B cell (primary cell): Measurements from ENCODE around the gene ALKBH6. TPM values are rescaled to one million over a fixed set of nuclear protein-coding genes. Genes with fewer than 3 reads are reported as not detected.

Source experiments
- ATAC-seq: fragments of 200-7000 bp; cut with Tn5 transposase; one replicate; pipeline ENCODE4 v1.10.0; 2021; ENCODE audit warnings: low read depth, mild to moderate bottlenecking, moderate number of reproducible peaks, moderate library complexity
- CTCF ChIA-PET: fragments of 350-600 bp; sonication (Branson Sonifier 250); formaldehyde crosslinking; loops from one replicate; lab custom pipeline; 2021; ENCODE audit warnings: antibody characterized with exemption, inconsistent platforms; lab: Charles Lee
- POLR2A ChIA-PET: fragments of 350-600 bp; sonication (Branson Sonifier 250); formaldehyde crosslinking; loops from one replicate; lab custom pipeline; 2021; ENCODE audit warnings: antibody characterized with exemption; lab: Charles Lee
- DNase-seq: peaks from one replicate; pipeline ENCODE4 v3.0.0; 2013
- H2AFZ ChIP-seq: 2 replicates; pipeline ENCODE4 v1.6.1; 2012; ENCODE audit warnings: mild to moderate bottlenecking, low read depth, low read length; ENCODE audit not compliant: insufficient read depth, poor library complexity, severe bottlenecking
- H3K27ac ChIP-seq, 2 donors: 1 replicate in 1 of 2; 2 replicates in 1 of 2; pipeline ENCODE4 v1.5.1; 2012 to 2013; ENCODE audit warnings: low read length in 2 of 2, mild to moderate bottlenecking in 2 of 2, moderate library complexity in 1 of 2
- H3K27me3 ChIP-seq, 4 experiments: fragments of 200-600 bp in 1 of 4; sonication (generic) in 1 of 4; replicated peaks in 1 of 4; 1 replicate in 2 of 4; 2 replicates in 2 of 4; pipeline versions ENCODE4 v1.6.1 to v1.7.0; 2013 to 2016; ENCODE audit warnings: low read length in 3 of 4, mild to moderate bottlenecking in 2 of 4, mixed read lengths in 1 of 4, moderate library complexity in 1 of 4; ENCODE audit not compliant: insufficient read depth in 4 of 4, control insufficient read depth in 3 of 4; ENCODE audit errors: control extremely low read depth in 1 of 4
- H3K36me3 ChIP-seq, 2 experiments: replicated peaks in 1 of 2; 1 replicate in 1 of 2; 2 replicates in 1 of 2; pipeline versions ENCODE4 v1.6.1 to v1.7.1; 2013; ENCODE audit warnings: low read length in 1 of 2; ENCODE audit not compliant: insufficient read depth in 2 of 2, control insufficient read depth in 1 of 2; ENCODE audit errors: control extremely low read depth in 1 of 2, extremely low read depth in 1 of 2
- H3K4me1 ChIP-seq, 2 donors: fragments of 200-600 bp in 1 of 2; sonication (generic) in 1 of 2; 1 replicate in 1 of 2; 2 replicates in 1 of 2; pipeline versions ENCODE4 v1.5.1 to v1.6.1; 2013 to 2017; ENCODE audit warnings: low read length in 2 of 2; ENCODE audit not compliant: control insufficient read depth in 2 of 2, insufficient read depth in 2 of 2
- H3K4me2 ChIP-seq: replicated peaks from 2 replicates; pipeline ENCODE3; 2012; ENCODE audit warnings: mild to moderate bottlenecking, low read depth, low read length; ENCODE audit not compliant: poor library complexity, severe bottlenecking
- H3K4me3 ChIP-seq, 5 experiments: fragments of 200-600 bp in 1 of 5; sonication (generic) in 1 of 5; 1 replicate in 3 of 5; 2 replicates in 2 of 5; pipeline versions ENCODE4 v1.5.1 to v1.7.0; 2011 to 2016; ENCODE audit warnings: low read length in 4 of 5, mild to moderate bottlenecking in 4 of 5, low read depth in 2 of 5, control low read depth in 1 of 5, moderate library complexity in 1 of 5; ENCODE audit not compliant: insufficient read depth in 1 of 5; ENCODE audit errors: control extremely low read depth in 1 of 5, extremely low read depth in 1 of 5
- H3K79me2 ChIP-seq: fragments of 200-600 bp; sonication (generic); one replicate; pipeline ENCODE4 v1.6.0; 2016; ENCODE audit warnings: low read length; ENCODE audit not compliant: control insufficient read depth, insufficient read depth
- H3K9ac ChIP-seq: fragments of 200-600 bp; sonication (generic); 2 replicates; pipeline ENCODE4 v1.6.1; 2017; ENCODE audit warnings: mild to moderate bottlenecking, low read length, moderate library complexity
- H3K9me3 ChIP-seq, 3 donors: one replicate each; pipeline versions ENCODE4 v1.6.1 to v1.7.1; 2013; ENCODE audit warnings: low read length in 2 of 3; ENCODE audit not compliant: control insufficient read depth in 2 of 3, insufficient read depth in 1 of 3; ENCODE audit errors: control extremely low read depth in 1 of 3
- H4K20me1 ChIP-seq: 2 replicates; pipeline ENCODE4 v1.6.0; 2012; ENCODE audit warnings: mild to moderate bottlenecking, low read length; ENCODE audit not compliant: insufficient read depth, control insufficient read depth, poor library complexity, severe bottlenecking
- H3K27ac Mint-ChIP-seq: one replicate; pipeline ENCODE4 v1.8.0; 2021; ENCODE audit warnings: mixed read lengths
- H3K27me3 Mint-ChIP-seq: one replicate; pipeline ENCODE4 v1.8.0; 2021; ENCODE audit warnings: mixed read lengths
- H3K4me1 Mint-ChIP-seq: one replicate; pipeline ENCODE4 v1.8.0; 2021; ENCODE audit warnings: mixed read lengths
- H3K4me3 Mint-ChIP-seq: one replicate; pipeline ENCODE4 v1.8.0; 2021; ENCODE audit warnings: mixed read lengths
- H3K9me3 Mint-ChIP-seq: one replicate; pipeline ENCODE4 v1.8.0; 2022; ENCODE audit warnings: mixed read lengths; ENCODE audit not compliant: insufficient read depth
- CTCF ChIP-seq: fragments of 200-600 bp; IDR thresholded peaks from one replicate; pipeline ENCODE4 v1.8.0; 2022; ENCODE audit warnings: antibody characterized with exemption, mild to moderate bottlenecking
- EZH2 ChIP-seq: IDR thresholded peaks from 2 replicates; pipeline ENCODE4 v1.6.1; 2012; ENCODE audit warnings: borderline replicate concordance, low read depth, mild to moderate bottlenecking, moderate library complexity, low read length; ENCODE audit not compliant: insufficient read depth, poor library complexity, severe bottlenecking
- WGBS: methylation state at CpG from one replicate; pipeline ENCODE4 v1.1.5; 2013; ENCODE audit warnings: missing lambda C conversion rate; ENCODE audit not compliant: insufficient coverage; 5-methylcytosine and 5-hydroxymethylcytosine counted together
- intact Hi-C: fragments of 100-400 bp; cut with micrococcal nuclease; formaldehyde crosslinking; loops from one replicate; pipeline ENCODE4 v1.10.0; 2022
- polyA plus RNA-seq: library from polyadenylated mRNA; depleted of rRNA; stranded (reverse); fragments of >200 nt; gene quantifications from 2 replicates; pipeline ENCODE4 v1.2.3, GENCODE V29; 2012
- total RNA-seq, 2 donors: library from RNA; stranded (reverse); fragments of 120-200 nt in 1 of 2; gene quantifications; 1 replicate in 1 of 2; 2 replicates in 1 of 2; pipeline versions ENCODE4 v1.2.3 to v1.2.4, GENCODE V29; 2013 to 2022

ALKBH6 gene
- total and polyA plus RNA-seq, 2 donors (not counting 1 experiment from before 2014, with no cell fraction given): 54.5 to 56.5 TPM

GRCh38 chr19:36054119-36054732, 40.2 kb upstream of the ALKBH6 start, which contains the start of gene THAP8:
THAP8 (minus strand) TSS chr19:36054285; CDS start chr19:36054217, 68 bp downstream.
- Histone ChIP-seq H3K4me2 (peak within 1 kb of the TSS; percentile 91), H3K9ac (peak within 1 kb of the TSS; percentile 80), H3K4me3 (peak within 1 kb of the TSS; percentile 63 to 90 (median 65)), H4K20me1 (no peaks in the 10 kb centered on the region), H3K9me3 (no peaks in the 10 kb centered on the region), H3K27ac (peak within 1 kb of the TSS; percentile 86 to 98), H3K36me3 (no peaks in the 10 kb centered on the region), H3K27me3 (no peaks in the 10 kb centered on the region), H2AFZ (peak within 1 kb of the TSS; percentile 95), H3K4me1 (peaks cover 9 to 18% of the 10 kb centered on the region in 2 donors), H3K79me2 (peaks cover 18% of the 10 kb centered on the region)
- Mint-ChIP-seq H3K27me3 (no peaks in the 10 kb centered on the region), H3K4me3 (peak within 1 kb of the TSS; percentile 98), H3K27ac (peak within 1 kb of the TSS; percentile 94), H3K9me3 (no peaks in the 10 kb centered on the region), H3K4me1 (peaks cover 18% of the 10 kb centered on the region)
- WGBS: under 1% methylated on average over 56 of the region's 56 CpGs
- intact Hi-C loops: loop anchor here (1.0 to 10.0 kb wide), 11 partner anchors 40 to 442 kb away; partner anchors contain the start of genes ALKBH6, HAUS5, LIN37 and SDHAF1
- peak; percentile 82 for ATAC-seq
- ChIA-PET CTCF (interaction anchor here (0.6 to 1.4 kb wide), 3 partner anchors 50 to 74 kb away, joined by 3 to 5 read pairs (median 4); partner anchors contain the start of gene POLR2I), POLR2A (interaction anchor here (0.5 to 3.1 kb wide), 6 partner anchors 20 to 342 kb away, joined by 3 to 22 read pairs (median 6); partner anchors contain the start of genes ALKBH6, CAPNS1, POLR2I and TBCB)
- peak; percentile 100 for DNase-seq
- TF ChIP-seq CTCF (peak; percentile 72), EZH2 (no peak)

- no peak overlapping the region for H2AFZ ChIP-seq
- POLR2A ChIA-PET: no interaction called here
- peaks cover 9 to 18% of the 10 kb centered on the region in 2 donors for H3K4me1 ChIP-seq
- no peaks in the 10 kb centered on the region for H3K36me3 ChIP-seq
- intact Hi-C loops: loop anchor here (5.0 to 10.0 kb wide), 2 partner anchors 123 to 169 kb away; no protein-coding TSS in a partner anchor
- H3K27ac ChIP-seq: no peak overlapping the region
- no peak overlapping the region for H3K9ac ChIP-seq
- no peak overlapping the region for H3K4me2 ChIP-seq
- H3K9me3 ChIP-seq: no peaks in the 10 kb centered on the region
- no peaks in the 10 kb centered on the region for H4K20me1 ChIP-seq
- TF ChIP-seq EZH2: no peak
- no peak for TF ChIP-seq CTCF
- WGBS: 100% methylated on average over 1 of the region's 4 CpGs
- no peaks in the 10 kb centered on the region for H3K9me3 Mint-ChIP-seq
- peaks cover under 1% of the 10 kb centered on the region for H3K79me2 ChIP-seq
- no peak overlapping the region for H3K4me3 ChIP-seq
- no peak for ATAC-seq
- CTCF ChIA-PET: interaction anchor here (1.2 kb wide), 1 partner anchor 93 kb away, joined by 3 read pairs; no protein-coding TSS in a partner anchor
- H3K4me1 Mint-ChIP-seq: peaks cover 18% of the 10 kb centered on the region
- no peaks in the 10 kb centered on the region for H3K27me3 Mint-ChIP-seq
- DNase-seq: no peak
- H3K27ac Mint-ChIP-seq: no peak overlapping the region
- H3K4me3 Mint-ChIP-seq: peak overlapping the region; percentile 40
- no peaks in the 10 kb centered on the region for H3K27me3 ChIP-seq
Observed at GRCh38 chr19:36051637-36052036, 37.6 kb upstream of the ALKBH6 start.
